B cell (primary cell): ENCODE measurements around the gene ZYG11A. TPM values are rescaled to one million over a fixed set of nuclear protein-coding genes. Genes with fewer than 3 reads are reported as not detected.

Experiments used
- ATAC-seq: fragments of 200-7000 bp; cut with Tn5 transposase; one replicate; pipeline ENCODE4 v1.10.0; 2021; ENCODE audit warnings: low read depth, mild to moderate bottlenecking, moderate number of reproducible peaks, moderate library complexity
- CTCF ChIA-PET: fragments of 350-600 bp; sonication (Branson Sonifier 250); formaldehyde crosslinking; loops from one replicate; lab custom pipeline; 2021; ENCODE audit warnings: antibody characterized with exemption, inconsistent platforms; lab: Charles Lee
- POLR2A ChIA-PET: fragments of 350-600 bp; sonication (Branson Sonifier 250); formaldehyde crosslinking; loops from one replicate; lab custom pipeline; 2021; ENCODE audit warnings: antibody characterized with exemption; lab: Charles Lee
- DNase-seq: peaks from one replicate; pipeline ENCODE4 v3.0.0; 2013
- H2AFZ ChIP-seq: 2 replicates; pipeline ENCODE4 v1.6.1; 2012; ENCODE audit warnings: mild to moderate bottlenecking, low read depth, low read length; ENCODE audit not compliant: insufficient read depth, poor library complexity, severe bottlenecking
- H3K27ac ChIP-seq, 2 donors: 1 replicate in 1 of 2; 2 replicates in 1 of 2; pipeline ENCODE4 v1.5.1; 2012 to 2013; ENCODE audit warnings: low read length in 2 of 2, mild to moderate bottlenecking in 2 of 2, moderate library complexity in 1 of 2
- H3K27me3 ChIP-seq, 4 experiments: fragments of 200-600 bp in 1 of 4; sonication (generic) in 1 of 4; replicated peaks in 1 of 4; 1 replicate in 2 of 4; 2 replicates in 2 of 4; pipeline versions ENCODE4 v1.6.1 to v1.7.0; 2013 to 2016; ENCODE audit warnings: low read length in 3 of 4, mild to moderate bottlenecking in 2 of 4, mixed read lengths in 1 of 4, moderate library complexity in 1 of 4; ENCODE audit not compliant: insufficient read depth in 4 of 4, control insufficient read depth in 3 of 4; ENCODE audit errors: control extremely low read depth in 1 of 4
- H3K36me3 ChIP-seq, 2 experiments: replicated peaks in 1 of 2; 1 replicate in 1 of 2; 2 replicates in 1 of 2; pipeline versions ENCODE4 v1.6.1 to v1.7.1; 2013; ENCODE audit warnings: low read length in 1 of 2; ENCODE audit not compliant: insufficient read depth in 2 of 2, control insufficient read depth in 1 of 2; ENCODE audit errors: control extremely low read depth in 1 of 2, extremely low read depth in 1 of 2
- H3K4me1 ChIP-seq, 2 donors: fragments of 200-600 bp in 1 of 2; sonication (generic) in 1 of 2; 1 replicate in 1 of 2; 2 replicates in 1 of 2; pipeline versions ENCODE4 v1.5.1 to v1.6.1; 2013 to 2017; ENCODE audit warnings: low read length in 2 of 2; ENCODE audit not compliant: control insufficient read depth in 2 of 2, insufficient read depth in 2 of 2
- H3K4me2 ChIP-seq: replicated peaks from 2 replicates; pipeline ENCODE3; 2012; ENCODE audit warnings: mild to moderate bottlenecking, low read depth, low read length; ENCODE audit not compliant: poor library complexity, severe bottlenecking
- H3K4me3 ChIP-seq, 5 experiments: fragments of 200-600 bp in 1 of 5; sonication (generic) in 1 of 5; 1 replicate in 3 of 5; 2 replicates in 2 of 5; pipeline versions ENCODE4 v1.5.1 to v1.7.0; 2011 to 2016; ENCODE audit warnings: low read length in 4 of 5, mild to moderate bottlenecking in 4 of 5, low read depth in 2 of 5, control low read depth in 1 of 5, moderate library complexity in 1 of 5; ENCODE audit not compliant: insufficient read depth in 1 of 5; ENCODE audit errors: control extremely low read depth in 1 of 5, extremely low read depth in 1 of 5
- H3K79me2 ChIP-seq: fragments of 200-600 bp; sonication (generic); one replicate; pipeline ENCODE4 v1.6.0; 2016; ENCODE audit warnings: low read length; ENCODE audit not compliant: control insufficient read depth, insufficient read depth
- H3K9ac ChIP-seq: fragments of 200-600 bp; sonication (generic); 2 replicates; pipeline ENCODE4 v1.6.1; 2017; ENCODE audit warnings: mild to moderate bottlenecking, low read length, moderate library complexity
- H3K9me3 ChIP-seq, 3 donors: one replicate each; pipeline versions ENCODE4 v1.6.1 to v1.7.1; 2013; ENCODE audit warnings: low read length in 2 of 3; ENCODE audit not compliant: control insufficient read depth in 2 of 3, insufficient read depth in 1 of 3; ENCODE audit errors: control extremely low read depth in 1 of 3
- H4K20me1 ChIP-seq: 2 replicates; pipeline ENCODE4 v1.6.0; 2012; ENCODE audit warnings: mild to moderate bottlenecking, low read length; ENCODE audit not compliant: insufficient read depth, control insufficient read depth, poor library complexity, severe bottlenecking
- H3K27ac Mint-ChIP-seq: one replicate; pipeline ENCODE4 v1.8.0; 2021; ENCODE audit warnings: mixed read lengths
- H3K27me3 Mint-ChIP-seq: one replicate; pipeline ENCODE4 v1.8.0; 2021; ENCODE audit warnings: mixed read lengths
- H3K4me1 Mint-ChIP-seq: one replicate; pipeline ENCODE4 v1.8.0; 2021; ENCODE audit warnings: mixed read lengths
- H3K4me3 Mint-ChIP-seq: one replicate; pipeline ENCODE4 v1.8.0; 2021; ENCODE audit warnings: mixed read lengths
- H3K9me3 Mint-ChIP-seq: one replicate; pipeline ENCODE4 v1.8.0; 2022; ENCODE audit warnings: mixed read lengths; ENCODE audit not compliant: insufficient read depth
- EZH2 ChIP-seq: IDR thresholded peaks from 2 replicates; pipeline ENCODE4 v1.6.1; 2012; ENCODE audit warnings: borderline replicate concordance, low read depth, mild to moderate bottlenecking, moderate library complexity, low read length; ENCODE audit not compliant: insufficient read depth, poor library complexity, severe bottlenecking
- WGBS: methylation state at CpG from one replicate; pipeline ENCODE4 v1.1.5; 2013; ENCODE audit warnings: missing lambda C conversion rate; ENCODE audit not compliant: insufficient coverage; 5-methylcytosine and 5-hydroxymethylcytosine counted together
- intact Hi-C: fragments of 100-400 bp; cut with micrococcal nuclease; formaldehyde crosslinking; loops from one replicate; pipeline ENCODE4 v1.10.0; 2022
- polyA plus RNA-seq: library from polyadenylated mRNA; depleted of rRNA; stranded (reverse); fragments of >200 nt; gene quantifications from 2 replicates; pipeline ENCODE4 v1.2.3, GENCODE V29; 2012
- total RNA-seq, 2 donors: library from RNA; stranded (reverse); fragments of 120-200 nt in 1 of 2; gene quantifications; 1 replicate in 1 of 2; 2 replicates in 1 of 2; pipeline versions ENCODE4 v1.2.3 to v1.2.4, GENCODE V29; 2013 to 2022
- TF ChIP-seq, protein P1 (sequence below): fragments of 200-600 bp; IDR thresholded peaks from one replicate; pipeline ENCODE4 v1.8.0; 2022; ENCODE audit warnings: antibody characterized with exemption, mild to moderate bottlenecking

ZYG11A gene
- total and polyA plus RNA-seq, 2 donors (not counting 1 experiment from before 2014, with no cell fraction given) = 0.24 to 1.5 TPM

DNA sequence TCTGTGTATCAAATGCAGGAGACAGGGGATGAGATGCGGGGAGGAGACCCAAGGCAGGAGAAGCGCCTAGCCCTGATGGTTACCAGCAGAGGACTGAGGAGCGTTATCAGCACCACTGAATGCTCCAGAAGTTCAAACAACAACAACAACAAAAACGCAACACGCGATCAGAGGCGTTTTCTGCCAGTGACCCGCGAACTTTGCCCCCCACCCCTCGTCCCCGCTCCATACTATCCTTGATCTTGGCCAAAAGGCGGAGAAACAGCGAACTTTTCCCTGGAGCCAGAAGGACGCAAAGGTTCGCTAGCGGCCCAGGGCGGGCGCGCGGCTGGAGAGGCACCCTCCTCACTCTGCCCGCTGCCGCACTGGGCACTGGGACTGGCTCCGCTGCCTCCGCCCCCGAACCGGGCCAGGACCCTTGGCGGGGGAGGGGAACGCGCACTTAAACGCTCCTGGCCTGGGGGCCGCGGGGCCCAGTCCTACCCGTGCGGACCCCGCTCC, 78.3 kb downstream of the ZYG11A start:
- TF ChIP-seq, protein P1, sequence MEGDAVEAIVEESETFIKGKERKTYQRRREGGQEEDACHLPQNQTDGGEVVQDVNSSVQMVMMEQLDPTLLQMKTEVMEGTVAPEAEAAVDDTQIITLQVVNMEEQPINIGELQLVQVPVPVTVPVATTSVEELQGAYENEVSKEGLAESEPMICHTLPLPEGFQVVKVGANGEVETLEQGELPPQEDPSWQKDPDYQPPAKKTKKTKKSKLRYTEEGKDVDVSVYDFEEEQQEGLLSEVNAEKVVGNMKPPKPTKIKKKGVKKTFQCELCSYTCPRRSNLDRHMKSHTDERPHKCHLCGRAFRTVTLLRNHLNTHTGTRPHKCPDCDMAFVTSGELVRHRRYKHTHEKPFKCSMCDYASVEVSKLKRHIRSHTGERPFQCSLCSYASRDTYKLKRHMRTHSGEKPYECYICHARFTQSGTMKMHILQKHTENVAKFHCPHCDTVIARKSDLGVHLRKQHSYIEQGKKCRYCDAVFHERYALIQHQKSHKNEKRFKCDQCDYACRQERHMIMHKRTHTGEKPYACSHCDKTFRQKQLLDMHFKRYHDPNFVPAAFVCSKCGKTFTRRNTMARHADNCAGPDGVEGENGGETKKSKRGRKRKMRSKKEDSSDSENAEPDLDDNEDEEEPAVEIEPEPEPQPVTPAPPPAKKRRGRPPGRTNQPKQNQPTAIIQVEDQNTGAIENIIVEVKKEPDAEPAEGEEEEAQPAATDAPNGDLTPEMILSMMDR = no peak
- no peak for TF ChIP-seq EZH2
- ChIA-PET POLR2A (no interaction called here), CTCF (interaction anchor here (1.0 to 2.0 kb wide), 6 partner anchors 11 to 261 kb away, joined by 3 to 4 read pairs (median 4); no protein-coding TSS in a partner anchor)
- intact Hi-C loops = loop anchor here (10.0 kb wide), 4 partner anchors 94 to 866 kb away; partner anchors contain the start of genes BTF3L4, ORC1, PRPF38A and TXNDC12
- ATAC-seq (no peak), DNase-seq (peak; percentile 20)
- Histone ChIP-seq H3K9me3 (peaks cover 0 to 6% (median 0%) of the 10 kb centered on the region in 3 donors), H3K4me3 (peak overlapping the region in 4 of 5 experiments; percentile 51 to 73 (median 64)), H4K20me1 (no peaks in the 10 kb centered on the region), H3K27me3 (peaks cover 0 to 21% (median 7%) of the 10 kb centered on the region in 4 experiments), H3K4me1 (peaks cover 13 to 17% of the 10 kb centered on the region in 2 donors), H3K79me2 (no peaks in the 10 kb centered on the region), H3K9ac (peak overlapping the region; percentile 76), H3K4me2 (peak overlapping the region; percentile 85), H3K36me3 (no peaks in the 10 kb centered on the region), H3K27ac (peak overlapping the region in 1 of 2 donors; percentile 57), H2AFZ (peak overlapping the region; percentile 91)
- peaks cover 18% of the 10 kb centered on the region for H3K4me1 Mint-ChIP-seq
- H3K27ac Mint-ChIP-seq = no peak overlapping the region
- 83% methylated on average over 24 of the region's 35 CpGs for WGBS
- peak overlapping the region; percentile 84 for H3K4me3 Mint-ChIP-seq
- H3K9me3 Mint-ChIP-seq = no peaks in the 10 kb centered on the region
- peaks cover 8% of the 10 kb centered on the region for H3K27me3 Mint-ChIP-seq

- no peaks in the 10 kb centered on the region for H3K79me2 ChIP-seq
- no peak for ATAC-seq
- H3K4me2 ChIP-seq = no peak overlapping the region
- no peak overlapping the region for H3K27ac Mint-ChIP-seq
- H3K4me1 ChIP-seq = peaks cover 21 to 35% of the 10 kb centered on the region in 2 donors
- H2AFZ ChIP-seq = no peak overlapping the region
- H3K4me1 Mint-ChIP-seq = peaks cover 26% of the 10 kb centered on the region
- no peaks in the 10 kb centered on the region for H4K20me1 ChIP-seq
- intact Hi-C loops = loop anchor here (10.0 kb wide), 4 partner anchors 89 to 871 kb away; partner anchors contain the start of genes BTF3L4, ORC1, PRPF38A and TXNDC12
- ChIA-PET POLR2A (no interaction called here), CTCF (no interaction called here)
- peaks cover 0 to 6% (median 0%) of the 10 kb centered on the region in 3 donors for H3K9me3 ChIP-seq
- H3K27me3 Mint-ChIP-seq = peaks cover 12% of the 10 kb centered on the region
- no peak overlapping the region for H3K27ac ChIP-seq
- no peak overlapping the region for H3K4me3 ChIP-seq
- no peaks in the 10 kb centered on the region for H3K36me3 ChIP-seq
- H3K9ac ChIP-seq = no peak overlapping the region
- H3K4me3 Mint-ChIP-seq = peak overlapping the region; percentile 64
- H3K27me3 ChIP-seq = peaks cover 0 to 26% (median 7%) of the 10 kb centered on the region in 4 experiments
- whole genome bisulfite sequencing = 91% methylated on average over 3 of the region's 5 CpGs
- H3K9me3 Mint-ChIP-seq = no peaks in the 10 kb centered on the region
- DNase-seq = no peak
- no peak for TF ChIP-seq EZH2
- TF ChIP-seq, protein P1 = no peak
Observed at GRCh38 chr1:52925571-52926005, 83.0 kb downstream of the ZYG11A start.
